GM18517 (cell line): Measurements from ENCODE around the gene OR2C3.
"Not testable (repeated sequence)": the region's sequence is repeated elsewhere in the genome, so short reads cannot be mapped to it uniquely, and the experiment has no call there.

Source experiments
- ATAC-seq: cut with Tn5 transposase; IDR thresholded peaks from one replicate; pipeline ENCODE4 v1.9.1; 2021; ENCODE audit warnings: mild to moderate bottlenecking, moderate library complexity; ENCODE audit not compliant: unreplicated experiment

OR2C3 gene

DNA sequence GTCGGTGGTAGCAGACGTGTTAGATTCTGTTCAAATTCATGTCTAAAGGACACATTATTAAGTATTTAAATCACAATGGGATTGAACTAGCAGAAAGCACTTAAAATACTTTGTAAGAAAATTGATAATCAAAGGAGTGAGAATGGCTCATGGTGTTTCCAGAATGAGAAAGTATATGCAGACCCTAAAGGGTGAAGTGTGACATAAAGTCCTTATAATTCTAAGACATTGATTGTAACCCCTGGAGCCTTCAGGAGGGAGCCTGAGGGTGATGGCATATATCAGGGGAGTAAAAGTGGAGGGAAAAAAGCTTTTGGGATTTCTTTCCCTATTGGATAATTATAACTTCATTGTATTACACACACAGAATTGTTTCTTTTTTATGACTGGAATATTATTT lies at the start of gene OR2C3:
Gene OR2C3 (minus strand): TSS at position 101 of the 400 bp plus-strand sequence. CDS start 3,929 bp downstream, outside the sequence.
- ATAC-seq = no peak

- ATAC-seq = no peak
These were observed 42.8 kb upstream of the OR2C3 start for GRCh38 chr1:247578946-247579460.

GRCh38 chr1:247576514-247576913 lies 40.3 kb upstream of the OR2C3 start:
- no peak for ATAC-seq

- ATAC-seq = no peak
These were observed 38.4 kb upstream of the OR2C3 start for GRCh38 chr1:247574664-247575063.

DNA sequence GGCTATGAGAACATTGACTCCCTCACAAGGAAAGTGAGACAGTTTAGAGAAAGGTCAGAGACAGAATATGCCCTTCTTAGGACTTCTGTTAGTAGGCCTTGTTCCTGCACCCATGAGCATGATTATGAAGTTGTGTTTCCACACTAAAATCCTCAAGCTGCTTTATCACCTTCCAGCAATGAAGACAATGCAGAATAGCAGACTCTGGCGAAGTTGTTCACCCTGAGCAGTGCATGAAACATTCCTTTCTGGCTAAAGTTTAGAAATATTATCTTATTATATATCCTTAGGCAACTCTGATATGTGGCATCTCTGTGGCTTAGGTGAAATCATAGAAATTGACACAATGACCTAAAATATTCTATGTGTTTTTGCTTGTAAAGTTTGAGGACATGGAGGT lies 38.0 kb upstream of the OR2C3 start:
- ATAC-seq = no peak

DNA sequence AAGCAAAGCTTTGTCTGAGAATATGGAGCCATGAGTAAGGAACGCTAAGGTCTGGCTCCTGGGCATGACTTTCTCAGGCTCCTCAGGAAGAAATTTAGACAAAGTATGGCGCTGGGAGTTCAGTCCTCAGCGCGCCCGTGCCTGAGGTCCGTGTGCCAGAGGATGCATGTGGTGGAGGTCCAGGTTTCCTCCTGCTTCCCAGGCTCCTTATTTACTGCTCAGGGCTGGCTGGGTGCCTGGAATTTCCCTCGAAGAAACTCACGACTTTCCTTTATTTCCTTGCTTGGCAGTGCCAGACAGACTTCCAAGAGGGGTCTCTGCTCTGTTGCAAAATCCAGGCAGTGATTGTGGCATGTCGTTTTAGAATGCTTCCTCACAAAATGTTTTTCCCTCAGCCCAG lies 26.0 kb upstream of the OR2C3 start:
- ATAC-seq = no peak

DNA sequence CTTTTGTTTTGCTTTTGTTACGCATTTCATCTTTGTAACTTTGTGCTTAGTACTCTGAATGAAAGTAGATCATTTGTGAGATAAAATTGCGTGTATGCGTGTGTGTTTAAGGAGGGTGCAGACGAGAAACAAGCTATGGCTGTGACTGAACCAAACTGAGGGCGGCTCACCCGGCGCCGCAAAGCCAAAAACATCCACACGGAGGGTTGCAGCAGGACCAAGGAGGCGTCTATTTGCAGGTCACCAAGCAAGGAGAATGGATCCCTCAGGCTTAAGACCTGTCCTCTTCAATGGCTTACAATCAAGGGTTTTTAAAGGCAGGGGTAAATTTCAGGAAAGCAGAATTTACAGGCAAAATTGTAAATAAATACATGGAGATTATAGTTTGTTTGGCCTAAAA lies 25.5 kb upstream of the OR2C3 start:
- no peak for ATAC-seq

- no peak for ATAC-seq
These were observed 21.9 kb upstream of the OR2C3 start for GRCh38 chr1:247557926-247558674.

GRCh38 chr1:247552231-247552630 lies 16.0 kb upstream of the OR2C3 start:
- ATAC-seq = no peak

- ATAC-seq = no peak
These were observed 15.5 kb upstream of the OR2C3 start for GRCh38 chr1:247551721-247552120.

DNA sequence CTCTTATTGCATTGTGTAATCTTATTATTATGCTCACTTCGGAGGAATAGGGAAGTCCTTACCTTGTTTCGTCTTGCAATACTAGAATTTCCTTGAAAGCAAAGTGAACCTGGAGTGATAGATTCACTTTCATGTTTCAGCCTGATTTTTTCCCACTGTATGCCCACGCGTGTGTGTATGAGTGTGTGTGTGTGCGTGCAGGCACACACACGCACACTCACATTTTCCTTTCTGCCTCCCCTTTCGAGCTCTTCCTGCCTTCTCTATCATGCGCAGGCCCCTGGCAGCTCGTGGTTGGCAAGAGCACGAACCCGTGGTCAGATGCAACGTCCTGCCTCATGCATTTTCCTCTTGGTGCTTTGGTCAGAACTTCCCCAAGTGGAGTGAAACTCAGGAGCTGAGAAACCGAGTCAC lies 12.5 kb upstream of the OR2C3 start, which contains the start of gene GCSAML:
Gene GCSAML (plus strand): TSS at position 366 of the 414 bp plus-strand sequence. CDS start 58 bp downstream, outside the sequence.
- ATAC-seq = no peak

- ATAC-seq = no peak
These were observed 11.9 kb upstream of the OR2C3 start for GRCh38 chr1:247548092-247548491.

DNA sequence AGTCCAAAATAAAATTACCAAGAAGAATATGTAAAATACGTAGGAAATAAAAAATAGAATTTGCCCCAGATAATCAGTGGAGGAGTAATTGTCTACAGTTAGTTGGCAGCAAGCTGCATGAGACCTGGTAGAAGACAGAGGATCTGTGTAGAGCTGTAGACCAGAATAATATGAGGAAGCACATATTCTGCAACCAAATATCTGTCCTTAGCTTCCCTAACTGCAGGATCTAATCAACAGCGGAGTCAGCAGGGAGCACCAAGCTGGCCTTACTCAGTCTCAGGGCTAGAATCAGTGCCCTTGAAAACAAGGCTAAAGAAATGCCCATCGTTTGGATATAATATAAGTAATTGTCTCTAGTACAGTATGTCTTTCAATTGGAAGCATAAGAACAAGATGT lies 6.6 kb upstream of the OR2C3 start:
- ATAC-seq = no peak

GRCh38 chr1:247540581-247540980 lies 4.3 kb upstream of the OR2C3 start:
- ATAC-seq = no peak

- no peak for ATAC-seq
These were observed 3.0 kb upstream of the OR2C3 start for GRCh38 chr1:247539215-247539614.

GRCh38 chr1:247538561-247538960 lies 2.3 kb upstream of the OR2C3 start:
- ATAC-seq = no peak

- ATAC-seq = no peak
These were observed 838 bp downstream of the OR2C3 start for GRCh38 chr1:247535402-247535801.

- ATAC-seq = no peak
These were observed 4.3 kb downstream of the OR2C3 start for GRCh38 chr1:247531937-247532336.

DNA sequence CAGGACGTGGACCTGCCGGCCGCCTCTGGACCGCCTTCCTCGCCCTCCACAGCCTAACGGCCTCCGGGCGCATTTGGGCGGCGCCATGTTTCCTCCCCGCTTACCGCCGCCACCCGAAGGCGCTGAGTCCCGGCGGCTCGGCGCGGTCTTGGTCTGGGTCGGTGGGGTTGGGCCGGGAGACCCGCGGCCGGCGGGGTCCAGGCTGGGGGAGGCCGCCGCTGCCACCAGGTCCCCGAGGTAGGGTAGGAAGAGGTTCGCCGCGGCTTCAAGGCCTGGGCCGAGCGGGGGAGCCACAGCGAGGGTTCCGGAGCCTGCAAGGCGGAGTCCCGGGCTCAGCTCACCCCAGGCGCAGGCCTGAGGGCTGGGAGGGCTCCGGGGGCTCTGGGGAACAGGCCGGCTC lies 5.5 kb downstream of the OR2C3 start:
- no peak for ATAC-seq

GRCh38 chr1:247529771-247530355 lies 6.4 kb downstream of the OR2C3 start:
- ATAC-seq = no peak

GRCh38 chr1:247528812-247529474 lies 7.3 kb downstream of the OR2C3 start:
- ATAC-seq = no peak

GRCh38 chr1:247521886-247522285 lies 14.4 kb downstream of the OR2C3 start:
- ATAC-seq = not testable (repeated sequence)
